Measurements from ENCODE around the gene DOCK9. TPM values are rescaled to one million over a fixed set of nuclear protein-coding genes. Genes with fewer than 3 reads are reported as not detected.

Gene DOCK9
- total RNA-seq, 2 donors from 2014 or later, result 58.6 to 102 TPM

GRCh38 chr13:98909016-98909415, 68.8 kb downstream of the DOCK9 start:
- H3K27ac ChIP-seq, result no peak overlapping the region
- H3K4me3 ChIP-seq, result no peak overlapping the region
- no peaks in the 10 kb centered on the region for H3K9me3 ChIP-seq
- H3K27me3 ChIP-seq (replicated peaks; ENCODE audit: insufficient read depth), result no peaks in the 10 kb centered on the region
- DNase-seq (ENCODE audit: low spot score), result no peak
- TF ChIP-seq, protein P1, sequence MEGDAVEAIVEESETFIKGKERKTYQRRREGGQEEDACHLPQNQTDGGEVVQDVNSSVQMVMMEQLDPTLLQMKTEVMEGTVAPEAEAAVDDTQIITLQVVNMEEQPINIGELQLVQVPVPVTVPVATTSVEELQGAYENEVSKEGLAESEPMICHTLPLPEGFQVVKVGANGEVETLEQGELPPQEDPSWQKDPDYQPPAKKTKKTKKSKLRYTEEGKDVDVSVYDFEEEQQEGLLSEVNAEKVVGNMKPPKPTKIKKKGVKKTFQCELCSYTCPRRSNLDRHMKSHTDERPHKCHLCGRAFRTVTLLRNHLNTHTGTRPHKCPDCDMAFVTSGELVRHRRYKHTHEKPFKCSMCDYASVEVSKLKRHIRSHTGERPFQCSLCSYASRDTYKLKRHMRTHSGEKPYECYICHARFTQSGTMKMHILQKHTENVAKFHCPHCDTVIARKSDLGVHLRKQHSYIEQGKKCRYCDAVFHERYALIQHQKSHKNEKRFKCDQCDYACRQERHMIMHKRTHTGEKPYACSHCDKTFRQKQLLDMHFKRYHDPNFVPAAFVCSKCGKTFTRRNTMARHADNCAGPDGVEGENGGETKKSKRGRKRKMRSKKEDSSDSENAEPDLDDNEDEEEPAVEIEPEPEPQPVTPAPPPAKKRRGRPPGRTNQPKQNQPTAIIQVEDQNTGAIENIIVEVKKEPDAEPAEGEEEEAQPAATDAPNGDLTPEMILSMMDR (IDR thresholded peaks at IDR 0.05), result no peak
- no peaks in the 10 kb centered on the region for H3K36me3 ChIP-seq
- ATAC-seq (ENCODE audit: insufficient number of reproducible peaks, low FRiP score, low read depth), result no peak
- H3K4me1 ChIP-seq (ENCODE audit: control insufficient read depth in 1 of 2, low read depth in 2 of 2), result peaks cover 9 to 10% of the 10 kb centered on the region in 2 donors

DNA sequence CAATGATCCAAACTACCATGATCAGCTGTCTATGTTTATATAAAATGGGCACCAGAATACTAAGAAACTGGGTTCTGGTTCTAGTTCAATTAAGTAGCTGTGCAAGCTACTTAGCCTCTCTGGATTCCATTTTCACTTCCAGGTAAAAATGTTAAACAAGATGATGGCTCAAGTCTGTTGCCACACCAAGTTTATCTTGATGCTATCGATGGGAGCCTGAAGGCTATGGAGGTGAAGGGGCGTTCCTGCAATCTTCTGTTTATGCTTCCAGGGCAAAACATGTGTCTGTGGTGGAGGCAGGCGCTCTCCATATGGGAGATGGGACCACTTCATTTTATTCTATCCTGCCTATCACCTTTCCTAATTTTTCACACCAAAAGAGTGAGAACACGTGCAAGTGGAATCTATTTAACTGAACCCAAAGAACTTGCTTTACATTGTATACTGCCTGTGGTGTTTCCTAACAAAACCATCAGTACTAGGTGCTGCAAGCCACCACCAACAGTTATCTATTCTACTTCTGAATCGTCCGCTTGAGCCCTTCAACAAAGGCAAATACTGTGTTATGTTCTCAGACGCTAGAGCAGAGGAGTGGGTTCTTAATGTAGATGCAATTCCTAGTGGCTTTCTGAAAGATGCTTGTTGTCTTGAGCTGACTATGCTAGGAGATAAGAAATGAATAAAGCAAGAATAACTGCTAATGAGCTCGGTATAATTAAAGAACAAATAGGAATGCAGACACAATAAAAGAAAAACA, 70.9 kb downstream of the DOCK9 start:
- DNase-seq (ENCODE audit: low spot score), result no peak
- Histone ChIP-seq H3K4me3 (no peak overlapping the region), H3K27ac (no peak overlapping the region), H3K27me3 (replicated peaks; ENCODE audit: insufficient read depth) (no peaks in the 10 kb centered on the region), H3K4me1 (ENCODE audit: control insufficient read depth in 1 of 2, low read depth in 2 of 2) (peaks cover 9 to 10% of the 10 kb centered on the region in 2 donors), H3K9me3 (no peaks in the 10 kb centered on the region), H3K36me3 (peaks cover 4% of the 10 kb centered on the region)
- TF ChIP-seq, protein P1 (IDR thresholded peaks at IDR 0.05), result no peak
- ATAC-seq (ENCODE audit: insufficient number of reproducible peaks, low FRiP score, low read depth), result no peak

DNA sequence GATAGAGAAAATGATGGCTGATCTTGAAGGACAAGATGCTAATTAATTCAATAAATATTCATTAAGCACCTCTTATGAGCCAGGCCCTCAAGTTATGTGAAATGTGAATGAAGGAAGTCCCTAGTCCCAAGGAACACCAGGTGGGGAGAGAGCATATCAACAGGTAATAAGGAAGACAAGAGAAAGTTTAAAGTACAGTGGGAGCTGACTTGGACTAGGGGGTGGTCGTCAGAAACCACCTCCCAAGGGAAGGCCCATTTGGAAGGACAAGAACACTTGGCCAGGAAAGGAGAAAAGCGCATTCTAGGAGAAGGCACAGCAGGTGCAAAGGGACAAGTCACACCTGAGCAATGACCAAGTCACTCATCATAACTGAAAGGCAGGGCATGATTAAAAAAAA, 72.7 kb downstream of the DOCK9 start:
- Histone ChIP-seq H3K36me3 (peaks cover 8% of the 10 kb centered on the region), H3K27ac (no peak overlapping the region), H3K4me3 (no peak overlapping the region), H3K9me3 (no peaks in the 10 kb centered on the region), H3K27me3 (replicated peaks; ENCODE audit: insufficient read depth) (no peaks in the 10 kb centered on the region), H3K4me1 (ENCODE audit: control insufficient read depth in 1 of 2, low read depth in 2 of 2) (peaks cover 2 to 4% of the 10 kb centered on the region in 2 donors)
- ATAC-seq (ENCODE audit: insufficient number of reproducible peaks, low FRiP score, low read depth), result no peak
- TF ChIP-seq, protein P1 (IDR thresholded peaks at IDR 0.05), result no peak
- DNase-seq (ENCODE audit: low spot score), result no peak

DNA sequence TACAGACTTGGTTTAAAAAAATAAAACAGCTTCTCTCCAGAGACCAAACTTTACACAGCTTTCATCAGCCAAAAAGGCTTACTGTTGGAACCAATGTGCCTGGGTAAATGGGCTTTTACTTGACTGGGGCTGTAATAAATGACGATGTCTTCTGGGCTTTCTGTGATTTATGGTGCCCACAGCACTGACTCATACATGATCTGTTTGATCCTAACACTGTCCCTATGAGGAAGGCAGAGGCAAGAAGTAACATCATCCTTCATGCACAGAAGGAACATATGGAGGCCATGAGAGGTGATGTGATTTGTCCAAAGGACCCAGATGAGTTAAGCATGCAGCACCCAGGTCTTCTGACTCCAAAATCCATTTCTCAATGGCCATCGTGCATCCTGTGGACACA, 77.4 kb downstream of the DOCK9 start:
- DNase-seq (ENCODE audit: low spot score) (no peak), ATAC-seq (ENCODE audit: insufficient number of reproducible peaks, low FRiP score, low read depth) (no peak)
- H3K27ac ChIP-seq, result no peak overlapping the region
- peaks cover 8% of the 10 kb centered on the region for H3K36me3 ChIP-seq
- no peaks in the 10 kb centered on the region for H3K9me3 ChIP-seq
- no peak overlapping the region for H3K4me3 ChIP-seq
- H3K4me1 ChIP-seq (ENCODE audit: control insufficient read depth in 1 of 2, low read depth in 2 of 2), result peaks cover 0 to 14% of the 10 kb centered on the region in 2 donors
- no peaks in the 10 kb centered on the region for H3K27me3 ChIP-seq (replicated peaks; ENCODE audit: insufficient read depth)
- TF ChIP-seq, protein P1 (IDR thresholded peaks at IDR 0.05), result no peak

DNA sequence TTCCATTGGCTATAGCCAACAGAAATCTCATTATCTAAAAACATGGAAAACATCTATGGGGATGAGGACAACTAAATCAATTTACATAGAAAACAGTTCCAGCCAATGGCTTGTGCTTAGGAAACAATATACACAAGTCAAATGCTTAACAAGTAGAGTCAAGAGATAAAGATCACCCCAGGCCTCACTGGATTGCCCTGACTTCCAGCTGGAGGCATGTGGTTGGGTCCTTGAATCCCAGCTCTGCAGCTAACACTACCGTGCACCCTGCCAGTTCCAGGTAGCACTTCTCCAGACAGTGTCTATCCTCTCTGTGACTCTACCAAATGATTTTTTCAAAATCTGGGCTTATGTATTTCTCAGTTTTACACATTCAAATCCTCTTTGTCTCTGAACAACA, 80.2 kb downstream of the DOCK9 start:
- Histone ChIP-seq H3K9me3 (no peaks in the 10 kb centered on the region), H3K4me3 (no peak overlapping the region), H3K27me3 (replicated peaks; ENCODE audit: insufficient read depth) (no peaks in the 10 kb centered on the region), H3K4me1 (ENCODE audit: control insufficient read depth in 1 of 2, low read depth in 2 of 2) (peaks cover 0 to 14% of the 10 kb centered on the region in 2 donors), H3K27ac (no peak overlapping the region), H3K36me3 (peaks cover 8% of the 10 kb centered on the region)
- TF ChIP-seq, protein P1 (IDR thresholded peaks at IDR 0.05), result no peak
- DNase-seq (ENCODE audit: low spot score), result no peak
- ATAC-seq (ENCODE audit: insufficient number of reproducible peaks, low FRiP score, low read depth), result no peak
